ENCODE measurements around the gene DSG4. TPM values are rescaled to one million over a fixed set of nuclear protein-coding genes. Genes with fewer than 3 reads are reported as not detected.

DSG4 gene
- not detected in 5 replicates for total RNA-seq (2022; extraction: Qiagen RNA extraction; ENCODE audit: low read depth)

GRCh38 chr18:31376477-31376876 lies at the start of gene DSG4:
TSS of gene DSG4 (plus strand) at chr18:31376777. CDS start at chr18:31376912, 135 bp downstream.

GRCh38 chr18:31447530-31448191 lies 71.1 kb downstream of the DSG4 start, which contains the start of gene DSG3:
TSS of gene DSG3 (plus strand) at chr18:31447741. CDS start at chr18:31447878, 137 bp downstream.

Other genes starting within 250 kb of the DSG4 start
- gene DSC1, start 213.9 kb upstream of the DSG4 start, total RNA-seq (2022; extraction: Qiagen RNA extraction; ENCODE audit: low read depth): not detected in 5 replicates
- gene DSG1, start 58.6 kb upstream of the DSG4 start, total RNA-seq (2022; extraction: Qiagen RNA extraction; ENCODE audit: low read depth): not detected in 5 replicates
- not detected in 5 replicates for gene DSG3, start 71.0 kb downstream of the DSG4 start, total RNA-seq (2022; extraction: Qiagen RNA extraction; ENCODE audit: low read depth)
- 36.3 to 69.7 TPM (median 60.3 TPM) in 5 replicates for gene DSG2, start 121.4 kb downstream of the DSG4 start, total RNA-seq (2022; extraction: Qiagen RNA extraction; ENCODE audit: low read depth)
- gene TTR, start 215.1 kb downstream of the DSG4 start, total RNA-seq (2022; extraction: Qiagen RNA extraction; ENCODE audit: low read depth): not detected in 5 replicates

All from A549 treated with ZK216348 at 1 μM for 4 hours (cell line).